NT2/D1 (cell line): ENCODE results near the gene KCNJ9.

Experiments used
- DNase-seq: peaks from one replicate; pipeline ENCODE4 v3.0.0-alpha.2; 2011; ENCODE audit warnings: low read depth, low spot score
- H3K27me3 ChIP-seq: 2 replicates; pipeline ENCODE4 v1.6.0; 2011; ENCODE audit warnings: mild to moderate bottlenecking; ENCODE audit not compliant: insufficient read length, insufficient read depth
- H3K36me3 ChIP-seq: 2 replicates; pipeline ENCODE4 v1.6.1; 2011; ENCODE audit warnings: mild to moderate bottlenecking, low read length, mixed read lengths; ENCODE audit not compliant: insufficient read depth, insufficient read length
- H3K4me1 ChIP-seq: 2 replicates; pipeline ENCODE4 v1.5.1; 2011; ENCODE audit not compliant: insufficient read depth, insufficient read length
- H3K4me3 ChIP-seq: 2 replicates; pipeline ENCODE4 v1.5.1; 2011; ENCODE audit warnings: low read depth; ENCODE audit not compliant: insufficient read length
- H3K9ac ChIP-seq: 2 replicates; pipeline ENCODE4 v1.6.0; 2011; ENCODE audit warnings: low read depth; ENCODE audit not compliant: insufficient read length
- H3K9me3 ChIP-seq: 2 replicates; pipeline ENCODE4 v1.5.1; 2011; ENCODE audit warnings: mild to moderate bottlenecking, low read length; ENCODE audit not compliant: insufficient read depth
- SUZ12 ChIP-seq: IDR thresholded peaks from 2 replicates; pipeline ENCODE4 v1.6.1; 2011; ENCODE audit not compliant: insufficient read length, insufficient read depth; ENCODE audit errors: extremely low read depth
- YY1 ChIP-seq: IDR thresholded peaks from 2 replicates; pipeline ENCODE4 v1.6.1; 2011; ENCODE audit not compliant: insufficient read length, insufficient read depth
- ZNF274 ChIP-seq: IDR thresholded peaks from 2 replicates; pipeline ENCODE4 v1.6.1; 2011; ENCODE audit warnings: mild to moderate bottlenecking, low read depth, low read length

Gene KCNJ9

GRCh38 chr1:160075836-160076235 lies 5.5 kb upstream of the KCNJ9 start:
- no peaks in the 10 kb centered on the region for H3K9me3 ChIP-seq
- no peak for DNase-seq
- H3K36me3 ChIP-seq, result no peaks in the 10 kb centered on the region
- no peak overlapping the region for H3K9ac ChIP-seq
- TF ChIP-seq SUZ12, result no peak
- no peak for TF ChIP-seq YY1
- no peak for TF ChIP-seq ZNF274
- peaks cover 37% of the 10 kb centered on the region for H3K27me3 ChIP-seq
- H3K4me1 ChIP-seq, result peaks cover 3% of the 10 kb centered on the region
- no peak overlapping the region for H3K4me3 ChIP-seq

GRCh38 chr1:160076295-160076694 lies 5.0 kb upstream of the KCNJ9 start:
- Histone ChIP-seq H3K4me3 (no peak overlapping the region), H3K36me3 (no peaks in the 10 kb centered on the region), H3K27me3 (peaks cover 34% of the 10 kb centered on the region), H3K4me1 (peaks cover 3% of the 10 kb centered on the region), H3K9me3 (no peaks in the 10 kb centered on the region), H3K9ac (no peak overlapping the region)
- no peak for DNase-seq
- TF ChIP-seq YY1, result no peak
- TF ChIP-seq ZNF274, result no peak
- TF ChIP-seq SUZ12, result no peak

- no peak overlapping the region for H3K9ac ChIP-seq
- no peak for DNase-seq
- TF ChIP-seq SUZ12 (no peak), YY1 (no peak), ZNF274 (no peak)
- H3K9me3 ChIP-seq, result no peaks in the 10 kb centered on the region
- H3K4me1 ChIP-seq, result peaks cover 3% of the 10 kb centered on the region
- peaks cover 23% of the 10 kb centered on the region for H3K27me3 ChIP-seq
- no peak overlapping the region for H3K4me3 ChIP-seq
- no peaks in the 10 kb centered on the region for H3K36me3 ChIP-seq
These were observed 3.9 kb upstream of the KCNJ9 start for GRCh38 chr1:160077486-160077885.

GRCh38 chr1:160078512-160079195 lies 2.7 kb upstream of the KCNJ9 start:
- no peak overlapping the region for H3K4me3 ChIP-seq
- no peak for DNase-seq
- no peaks in the 10 kb centered on the region for H3K36me3 ChIP-seq
- H3K4me1 ChIP-seq, result peaks cover 3% of the 10 kb centered on the region
- no peak overlapping the region for H3K9ac ChIP-seq
- no peaks in the 10 kb centered on the region for H3K9me3 ChIP-seq
- H3K27me3 ChIP-seq, result peaks cover 12% of the 10 kb centered on the region
- TF ChIP-seq ZNF274, result no peak
- no peak for TF ChIP-seq YY1
- TF ChIP-seq SUZ12, result no peak

GRCh38 chr1:160079448-160079847 lies 1.9 kb upstream of the KCNJ9 start:
- H3K27me3 ChIP-seq, result peaks cover 12% of the 10 kb centered on the region
- peaks cover 6% of the 10 kb centered on the region for H3K36me3 ChIP-seq

GRCh38 chr1:160080381-160081100 lies 797 bp upstream of the KCNJ9 start:
- TF ChIP-seq ZNF274, result no peak
- TF ChIP-seq SUZ12, result no peak
- TF ChIP-seq YY1, result no peak
- Histone ChIP-seq H3K9ac (no peak overlapping the region), H3K27me3 (peaks cover 8% of the 10 kb centered on the region), H3K4me3 (no peak overlapping the region), H3K36me3 (peaks cover 6% of the 10 kb centered on the region), H3K9me3 (no peaks in the 10 kb centered on the region), H3K4me1 (peaks cover 3% of the 10 kb centered on the region)
- no peak for DNase-seq

More at GRCh38 chr1:160079448-160079847, 1.9 kb upstream of the KCNJ9 start:
- no peak overlapping the region for H3K9ac ChIP-seq
- no peaks in the 10 kb centered on the region for H3K9me3 ChIP-seq
- peaks cover 3% of the 10 kb centered on the region for H3K4me1 ChIP-seq
- DNase-seq, result no peak
- no peak overlapping the region for H3K4me3 ChIP-seq
- no peak for TF ChIP-seq ZNF274
- no peak for TF ChIP-seq YY1
- no peak for TF ChIP-seq SUZ12

GRCh38 chr1:160082487-160082886 lies 1.1 kb downstream of the KCNJ9 start:
- Histone ChIP-seq H3K9ac (no peak overlapping the region), H3K4me3 (no peak overlapping the region), H3K4me1 (peaks cover 5% of the 10 kb centered on the region), H3K9me3 (no peaks in the 10 kb centered on the region), H3K36me3 (peaks cover 8% of the 10 kb centered on the region), H3K27me3 (peaks cover 22% of the 10 kb centered on the region)
- DNase-seq, result no peak
- no peak for TF ChIP-seq SUZ12
- TF ChIP-seq YY1, result no peak
- no peak for TF ChIP-seq ZNF274
